OCI-LY7 (cell line): Measurements from ENCODE around the gene WDR7. TPM values are rescaled to one million over a fixed set of nuclear protein-coding genes. Genes with fewer than 3 reads are reported as not detected.

ENCODE experiments used
- BruUV-seq: library from RNA; stranded (reverse); fragments of 400-500 nt; replicated peaks from 2 replicates; lab custom pipeline; 2021; lab: Mats Ljungman, UMichigan
- CTCF ChIA-PET: fragments of 300-600 bp; sonication (Branson Sonifier 250); formaldehyde crosslinking; loops from one replicate; lab custom pipeline; 2022; ENCODE audit warnings: antibody characterized with exemption; ENCODE audit not compliant: unreplicated experiment; lab: Charles Lee
- POLR2A ChIA-PET: fragments of 300-600 bp; sonication (Branson Sonifier 250); formaldehyde crosslinking; loops from one replicate; lab custom pipeline; 2022; ENCODE audit warnings: antibody characterized with exemption; lab: Charles Lee
- DNase-seq: peaks from one replicate; pipeline ENCODE4 v3.0.0-alpha.2; 2015; ENCODE audit warnings: low spot score
- H2AFZ ChIP-seq: fragments of 200-600 bp; sonication (generic), shearing (Covaris generic); 2 replicates; pipeline ENCODE4 v1.6.1; 2014; ENCODE audit warnings: mild to moderate bottlenecking, antibody characterized with exemption, low read length, moderate library complexity
- H3K27ac ChIP-seq: fragments of 200-600 bp; sonication (generic); 2 replicates; pipeline ENCODE4 v1.5.1; 2014; ENCODE audit warnings: mixed run types, low read depth, mild to moderate bottlenecking, moderate library complexity, low read length, inconsistent platforms; ENCODE audit not compliant: poor library complexity, severe bottlenecking
- H3K36me3 ChIP-seq: fragments of 200-600 bp; sonication (generic); 2 replicates; pipeline ENCODE4 v1.6.1; 2014; ENCODE audit warnings: mild to moderate bottlenecking, antibody characterized with exemption, low read length, moderate library complexity, mixed read lengths; ENCODE audit not compliant: insufficient read depth
- H3K4me1 ChIP-seq: fragments of 200-600 bp; sonication (generic); 2 replicates; pipeline ENCODE4 v1.5.1; 2014; ENCODE audit warnings: mild to moderate bottlenecking, low read length; ENCODE audit not compliant: insufficient read depth, poor library complexity, severe bottlenecking
- H3K4me2 ChIP-seq: fragments of 200-600 bp; sonication (generic); 2 replicates; pipeline ENCODE4 v1.6.1; 2014; ENCODE audit warnings: mild to moderate bottlenecking, low read length
- H3K4me3 ChIP-seq: fragments of 200-600 bp; sonication (generic); 2 replicates; pipeline ENCODE4 v1.5.1; 2014; ENCODE audit warnings: mild to moderate bottlenecking, low read depth, low read length; ENCODE audit not compliant: poor library complexity, severe bottlenecking
- H3K79me2 ChIP-seq: fragments of 200-600 bp; sonication (generic); 2 replicates; pipeline ENCODE4 v1.6.1; 2016; ENCODE audit warnings: low read depth, mild to moderate bottlenecking, low read length, moderate library complexity, mixed read lengths; ENCODE audit not compliant: insufficient read depth
- H3K9me2 ChIP-seq: fragments of 200-600 bp; sonication (generic); 2 replicates; pipeline ENCODE4 v1.6.1; 2016; ENCODE audit warnings: mild to moderate bottlenecking, low read length, mixed read lengths; ENCODE audit not compliant: insufficient read depth
- H3K9me3 ChIP-seq: fragments of 200-600 bp; sonication (generic); 2 replicates; pipeline ENCODE4 v1.6.1; 2014; ENCODE audit warnings: mild to moderate bottlenecking, mixed run types, low read length, mixed read lengths
- H4K20me1 ChIP-seq: fragments of 200-600 bp; sonication (generic); 2 replicates; pipeline ENCODE4 v1.6.1; 2014; ENCODE audit warnings: mild to moderate bottlenecking, antibody characterized with exemption, low read length, moderate library complexity, mixed read lengths; ENCODE audit not compliant: insufficient read depth
- CTCF ChIP-seq: fragments of 200-600 bp; sonication (generic); conservative IDR thresholded peaks from 2 replicates; pipeline ENCODE4 v1.5.1; 2014; ENCODE audit warnings: mild to moderate bottlenecking, antibody characterized with exemption, low read length, moderate library complexity, mixed read lengths
- EZH2phosphoT487 ChIP-seq: fragments of 200-600 bp; sonication (generic); IDR thresholded peaks from 2 replicates; pipeline ENCODE4 v1.6.1; 2018; ENCODE audit warnings: low read depth, borderline replicate concordance, mild to moderate bottlenecking, mixed run types, antibody characterized with exemption, low read length, moderate library complexity, mixed read lengths
- intact Hi-C: fragments of 100-400 bp; cut with micrococcal nuclease; formaldehyde crosslinking; loops from one replicate; pipeline ENCODE4 v1.10.0; 2022; ENCODE audit not compliant: unreplicated experiment
- small RNA-seq: library from RNA; depleted of rRNA; stranded (forward); fragments of <200 nt; gene quantifications from one replicate; pipeline ENCODE3, GENCODE V24; 2014
- total RNA-seq, 2 experiments: library from RNA; depleted of rRNA in 1 of 2; stranded (reverse); fragments of >200 nt in 1 of 2; shearing (Covaris generic) in 1 of 2; gene quantifications; 2 replicates each; pipeline ENCODE4 v1.2.3, GENCODE V29; 2014 to 2022

WDR7 gene
- total RNA-seq, 2 experiments from 2014 or later = 13.2 to 17.1 TPM

GRCh38 chr18:57085371-57085770 is 434.2 kb downstream of the WDR7 start:
- ChIA-PET CTCF (no interaction called here), POLR2A (no interaction called here)
- no peak for DNase-seq
- H3K4me2 ChIP-seq = peak overlapping the region; percentile 81
- H3K27ac ChIP-seq = peak overlapping the region; percentile 71
- BruUV-seq = no TSS peak
- H3K9me2 ChIP-seq = no peaks in the 10 kb centered on the region
- H3K79me2 ChIP-seq = no peaks in the 10 kb centered on the region
- H4K20me1 ChIP-seq = no peaks in the 10 kb centered on the region
- peaks cover 8% of the 10 kb centered on the region; the same call in 1 of the 2 replicates for H3K9me3 ChIP-seq
- TF ChIP-seq CTCF (no peak), EZH2phosphoT487 (no peak)
- peak overlapping the region; percentile 82; the same call in 1 of the 2 replicates for H2AFZ ChIP-seq
- H3K4me1 ChIP-seq = peaks cover 78% of the 10 kb centered on the region
- H3K4me3 ChIP-seq = peak overlapping the region; percentile 55
- H3K36me3 ChIP-seq = peaks cover 4% of the 10 kb centered on the region; the same call in 1 of the 2 replicates
- intact Hi-C loops = loop anchor here (10.0 kb wide), 1 partner anchor 339 kb away; no protein-coding TSS in a partner anchor

- H3K4me2 ChIP-seq = 0 out of 2 replicates have a peak overlapping the region, but pooled peaks have one; percentile 23
- no peak overlapping the region for H2AFZ ChIP-seq
- H3K9me2 ChIP-seq = no peaks in the 10 kb centered on the region
- no peak for TF ChIP-seq CTCF
- TF ChIP-seq EZH2phosphoT487 = no peak
- POLR2A ChIA-PET = no interaction called here
- H3K36me3 ChIP-seq = peaks cover 4% of the 10 kb centered on the region; the same call in 1 of the 2 replicates
- H3K4me3 ChIP-seq = no peak overlapping the region
- intact Hi-C loops = loop anchor here (10.0 kb wide), 1 partner anchor 339 kb away; no protein-coding TSS in a partner anchor
- H3K4me1 ChIP-seq = peaks cover 72% of the 10 kb centered on the region
- no peaks in the 10 kb centered on the region for H4K20me1 ChIP-seq
- CTCF ChIA-PET = no interaction called here
- peaks cover 8% of the 10 kb centered on the region; the same call in 1 of the 2 replicates for H3K9me3 ChIP-seq
- DNase-seq = no peak
- BruUV-seq = no TSS peak
- H3K27ac ChIP-seq = no peak overlapping the region
- no peaks in the 10 kb centered on the region for H3K79me2 ChIP-seq
Observed at GRCh38 chr18:57086163-57086562, 435.0 kb downstream of the WDR7 start.

Small RNA genes lying within 50 kb of the gene (small RNA-seq; reads per million reads assigned to genes)
- not detected for gene RF00012
- gene RF00019 = not detected

Other genes starting within 250 kb of the WDR7 start
- gene TXNL1, start 12.8 kb upstream of the WDR7 start, total RNA-seq (2014; rRNA removed; shearing (Covaris generic)) = 11.7 and 13.9 TPM in 2 replicates
- gene TXNL1, start 12.8 kb upstream of the WDR7 start, total RNA-seq (2022) = 39.7 and 42.5 TPM in 2 replicates